Stimulated activated naive B cell treated with anti-CD40 and anti-IgM and Interleukin-4, amounts not matched to agents 10 μg/mL and 1 μg/mL and 100 μg/mL, for 72 hours (primary cell): ENCODE data around the gene DNAJB5.

Source experiments
- ATAC-seq, 2 donors: fragments of 150-1000 bp; cut with Tn5 transposase; replicated peaks; 2 replicates each; pipeline ENCODE4 v1.10.0; 2021; ENCODE audit warnings: moderate library complexity in 1 of 2
- DNase-seq: peaks from one replicate; pipeline ENCODE4 v3.0.0; 2021
- H3K27ac Mint-ChIP-seq: one replicate; pipeline ENCODE4 v1.8.0; 2022; ENCODE audit warnings: mild to moderate bottlenecking, mixed read lengths
- H3K27me3 Mint-ChIP-seq, 2 donors: one replicate each; pipeline ENCODE4 v1.8.0; 2022; ENCODE audit warnings: mixed read lengths in 2 of 2
- H3K36me3 Mint-ChIP-seq, 2 donors: one replicate each; pipeline ENCODE4 v1.8.0; 2022; ENCODE audit warnings: mixed read lengths in 2 of 2, mild to moderate bottlenecking in 1 of 2
- H3K4me1 Mint-ChIP-seq, 2 donors: one replicate each; pipeline ENCODE4 v1.8.0; 2022; ENCODE audit warnings: mixed read lengths in 2 of 2, mild to moderate bottlenecking in 1 of 2
- H3K4me3 Mint-ChIP-seq, 2 donors: one replicate each; pipeline ENCODE4 v1.8.0; 2022; ENCODE audit warnings: mild to moderate bottlenecking in 2 of 2, mixed read lengths in 2 of 2, moderate library complexity in 1 of 2
- H3K9me3 Mint-ChIP-seq, 2 donors: one replicate each; pipeline ENCODE4 v1.8.0; 2022; ENCODE audit warnings: mixed read lengths in 2 of 2, mild to moderate bottlenecking in 1 of 2

DNAJB5 gene

GRCh38 chr9:34971146-34971811 is 18.3 kb upstream of the DNAJB5 start:
- peaks cover 28 to 50% of the 10 kb centered on the region in 2 donors for H3K27me3 Mint-ChIP-seq
- no peaks in the 10 kb centered on the region for H3K36me3 Mint-ChIP-seq
- no peak overlapping the region for H3K27ac Mint-ChIP-seq
- H3K4me3 Mint-ChIP-seq, result no peak overlapping the region
- H3K4me1 Mint-ChIP-seq, result no peaks in the 10 kb centered on the region
- DNase-seq (no peak), ATAC-seq (no peak)
- no peaks in the 10 kb centered on the region for H3K9me3 Mint-ChIP-seq

GRCh38 chr9:34974664-34975063 is 14.9 kb upstream of the DNAJB5 start:
- Mint-ChIP-seq H3K27me3 (peaks cover 22 to 40% of the 10 kb centered on the region in 2 donors), H3K9me3 (no peaks in the 10 kb centered on the region), H3K4me3 (no peak overlapping the region), H3K36me3 (no peaks in the 10 kb centered on the region), H3K4me1 (no peaks in the 10 kb centered on the region), H3K27ac (no peak overlapping the region)
- no peak for ATAC-seq
- no peak for DNase-seq

GRCh38 chr9:34976441-34976840 is 13.1 kb upstream of the DNAJB5 start:
- Mint-ChIP-seq H3K36me3 (no peaks in the 10 kb centered on the region), H3K9me3 (no peaks in the 10 kb centered on the region), H3K27ac (no peak overlapping the region), H3K4me1 (no peaks in the 10 kb centered on the region), H3K27me3 (peaks cover 17 to 32% of the 10 kb centered on the region in 2 donors), H3K4me3 (no peak overlapping the region)
- no peak for ATAC-seq
- DNase-seq, result no peak

- DNase-seq (no peak), ATAC-seq (no peak)
- Mint-ChIP-seq H3K9me3 (no peaks in the 10 kb centered on the region), H3K4me1 (peaks cover 0 to 2% of the 10 kb centered on the region in 2 donors), H3K27me3 (peaks cover 17 to 28% of the 10 kb centered on the region in 2 donors), H3K4me3 (no peak overlapping the region), H3K36me3 (no peaks in the 10 kb centered on the region), H3K27ac (no peak overlapping the region)
These were observed 12.6 kb upstream of the DNAJB5 start for GRCh38 chr9:34976992-34977391.

- H3K4me1 Mint-ChIP-seq, result peaks cover 22 to 32% of the 10 kb centered on the region in 2 donors
- no peaks in the 10 kb centered on the region for H3K9me3 Mint-ChIP-seq
- peaks cover 10 to 11% of the 10 kb centered on the region in 2 donors for H3K27me3 Mint-ChIP-seq
- H3K27ac Mint-ChIP-seq, result no peak overlapping the region
- no peak for DNase-seq
- H3K36me3 Mint-ChIP-seq, result no peaks in the 10 kb centered on the region
- ATAC-seq, result no peak
- no peak overlapping the region for H3K4me3 Mint-ChIP-seq
These were observed 9.3 kb upstream of the DNAJB5 start for GRCh38 chr9:34980181-34980761.

- peaks cover 3 to 6% of the 10 kb centered on the region in 2 donors for H3K27me3 Mint-ChIP-seq
- no peak for DNase-seq
- peaks cover 41 to 53% of the 10 kb centered on the region in 2 donors for H3K4me1 Mint-ChIP-seq
- peak overlapping the region in 1 of 2 donors; percentile 36 for H3K4me3 Mint-ChIP-seq
- H3K36me3 Mint-ChIP-seq, result no peaks in the 10 kb centered on the region
- no peak overlapping the region for H3K27ac Mint-ChIP-seq
- ATAC-seq, result no peak
- no peaks in the 10 kb centered on the region for H3K9me3 Mint-ChIP-seq
These were observed 7.2 kb upstream of the DNAJB5 start for GRCh38 chr9:34982361-34982760.

GRCh38 chr9:34983209-34983608 is 6.3 kb upstream of the DNAJB5 start:
- H3K4me3 Mint-ChIP-seq, result no peak overlapping the region
- no peaks in the 10 kb centered on the region for H3K36me3 Mint-ChIP-seq
- H3K9me3 Mint-ChIP-seq, result no peaks in the 10 kb centered on the region
- H3K27me3 Mint-ChIP-seq, result no peaks in the 10 kb centered on the region
- DNase-seq, result no peak
- peak overlapping the region; percentile 75 for H3K27ac Mint-ChIP-seq
- ATAC-seq, result peak; percentile 49 to 62
- H3K4me1 Mint-ChIP-seq, result peaks cover 48 to 62% of the 10 kb centered on the region in 2 donors

- Mint-ChIP-seq H3K36me3 (no peaks in the 10 kb centered on the region), H3K4me3 (no peak overlapping the region), H3K27me3 (no peaks in the 10 kb centered on the region), H3K27ac (no peak overlapping the region), H3K4me1 (peaks cover 52 to 69% of the 10 kb centered on the region in 2 donors), H3K9me3 (no peaks in the 10 kb centered on the region)
- ATAC-seq (no peak), DNase-seq (no peak)
These were observed 5.5 kb upstream of the DNAJB5 start for GRCh38 chr9:34984049-34984448.

- DNase-seq, result no peak
- H3K4me3 Mint-ChIP-seq, result peak overlapping the region; percentile 18
These were observed 4.1 kb upstream of the DNAJB5 start for GRCh38 chr9:34985311-34985899.

GRCh38 chr9:34986540-34987047 is 3.0 kb upstream of the DNAJB5 start:
- H3K4me3 Mint-ChIP-seq, result peak overlapping the region; percentile 27 to 45
- peaks cover 63 to 85% of the 10 kb centered on the region in 2 donors for H3K4me1 Mint-ChIP-seq
- no peaks in the 10 kb centered on the region for H3K27me3 Mint-ChIP-seq
- DNase-seq, result peak; percentile 74
- H3K9me3 Mint-ChIP-seq, result no peaks in the 10 kb centered on the region
- H3K36me3 Mint-ChIP-seq, result peaks cover 0 to 7% of the 10 kb centered on the region in 2 donors
- H3K27ac Mint-ChIP-seq, result peak overlapping the region; percentile 59
- ATAC-seq, result peak; percentile 19 to 28

More at GRCh38 chr9:34985311-34985899, 4.1 kb upstream of the DNAJB5 start:
- no peaks in the 10 kb centered on the region for H3K9me3 Mint-ChIP-seq
- ATAC-seq, result no peak
- no peaks in the 10 kb centered on the region for H3K27me3 Mint-ChIP-seq
- no peaks in the 10 kb centered on the region for H3K36me3 Mint-ChIP-seq
- H3K27ac Mint-ChIP-seq, result peak overlapping the region; percentile 74
- H3K4me1 Mint-ChIP-seq, result peaks cover 55 to 73% of the 10 kb centered on the region in 2 donors

- ATAC-seq, result no peak
- H3K4me3 Mint-ChIP-seq, result peak overlapping the region; percentile 27 to 51
These were observed 2.2 kb upstream of the DNAJB5 start for GRCh38 chr9:34987160-34987901.

GRCh38 chr9:34988218-34989002 is 1.1 kb upstream of the DNAJB5 start:
- no peak for ATAC-seq
- H3K9me3 Mint-ChIP-seq, result no peaks in the 10 kb centered on the region
- peaks cover 0 to 13% of the 10 kb centered on the region in 2 donors for H3K36me3 Mint-ChIP-seq
- DNase-seq, result peak; percentile 56
- H3K4me1 Mint-ChIP-seq, result peaks cover 64 to 86% of the 10 kb centered on the region in 2 donors
- H3K4me3 Mint-ChIP-seq, result peak overlapping the region; percentile 89 to 91
- peak overlapping the region; percentile 93 for H3K27ac Mint-ChIP-seq
- H3K27me3 Mint-ChIP-seq, result no peaks in the 10 kb centered on the region

More at GRCh38 chr9:34987160-34987901, 2.2 kb upstream of the DNAJB5 start:
- Mint-ChIP-seq H3K9me3 (no peaks in the 10 kb centered on the region), H3K36me3 (peaks cover 0 to 7% of the 10 kb centered on the region in 2 donors), H3K27ac (peak overlapping the region; percentile 59), H3K27me3 (no peaks in the 10 kb centered on the region), H3K4me1 (peaks cover 67 to 87% of the 10 kb centered on the region in 2 donors)
- DNase-seq, result no peak

- no peaks in the 10 kb centered on the region for H3K27me3 Mint-ChIP-seq
- H3K27ac Mint-ChIP-seq, result peak overlapping the region; percentile 94
- DNase-seq, result no peak
- peaks cover 66 to 82% of the 10 kb centered on the region in 2 donors for H3K4me1 Mint-ChIP-seq
- H3K9me3 Mint-ChIP-seq, result no peaks in the 10 kb centered on the region
- no peak for ATAC-seq
- peak overlapping the region; percentile 89 to 91 for H3K4me3 Mint-ChIP-seq
- H3K36me3 Mint-ChIP-seq, result peaks cover 0 to 19% of the 10 kb centered on the region in 2 donors
These were observed 546 bp downstream of the DNAJB5 start for GRCh38 chr9:34989946-34990635.
